Effector memory CD4-positive, alpha-beta T cell (primary cell): Measurements from ENCODE around the gene TRIP12.
"Not testable (repeated sequence)": the region's sequence is repeated elsewhere in the genome, so short reads cannot be mapped to it uniquely, and the experiment has no call there.

Source experiments
- DNase-seq, 3 donors: peaks; one replicate each; pipeline ENCODE4 v3.0.0-alpha.2; 2020
- H3K27ac ChIP-seq: 2 replicates; pipeline ENCODE4 v1.7.0; 2013; ENCODE audit warnings: mild to moderate bottlenecking, low read length, moderate library complexity; ENCODE audit not compliant: insufficient read depth, poor library complexity, severe bottlenecking
- H3K27me3 ChIP-seq: replicated peaks from 2 replicates; pipeline ENCODE4 v1.7.0; 2013; ENCODE audit warnings: mild to moderate bottlenecking, low read length; ENCODE audit not compliant: insufficient read depth, control insufficient read depth, poor library complexity, severe bottlenecking
- H3K36me3 ChIP-seq: 2 replicates; pipeline ENCODE4 v1.7.0; 2013; ENCODE audit warnings: mild to moderate bottlenecking, low read length, moderate library complexity; ENCODE audit not compliant: control insufficient read depth, insufficient read depth
- H3K4me1 ChIP-seq: 2 replicates; pipeline ENCODE4 v1.7.0; 2013; ENCODE audit warnings: low read length, mild to moderate bottlenecking; ENCODE audit not compliant: control insufficient read depth, insufficient read depth, poor library complexity, severe bottlenecking
- H3K4me3 ChIP-seq: 2 replicates; pipeline ENCODE4 v1.7.0; 2013; ENCODE audit warnings: low read length, low read depth, mild to moderate bottlenecking; ENCODE audit not compliant: insufficient read depth, poor library complexity, severe bottlenecking
- H3K9me3 ChIP-seq: 2 replicates; pipeline ENCODE4 v1.7.0; 2013; ENCODE audit warnings: mild to moderate bottlenecking, low read length, moderate library complexity; ENCODE audit not compliant: control insufficient read depth

The TRIP12 gene

DNA sequence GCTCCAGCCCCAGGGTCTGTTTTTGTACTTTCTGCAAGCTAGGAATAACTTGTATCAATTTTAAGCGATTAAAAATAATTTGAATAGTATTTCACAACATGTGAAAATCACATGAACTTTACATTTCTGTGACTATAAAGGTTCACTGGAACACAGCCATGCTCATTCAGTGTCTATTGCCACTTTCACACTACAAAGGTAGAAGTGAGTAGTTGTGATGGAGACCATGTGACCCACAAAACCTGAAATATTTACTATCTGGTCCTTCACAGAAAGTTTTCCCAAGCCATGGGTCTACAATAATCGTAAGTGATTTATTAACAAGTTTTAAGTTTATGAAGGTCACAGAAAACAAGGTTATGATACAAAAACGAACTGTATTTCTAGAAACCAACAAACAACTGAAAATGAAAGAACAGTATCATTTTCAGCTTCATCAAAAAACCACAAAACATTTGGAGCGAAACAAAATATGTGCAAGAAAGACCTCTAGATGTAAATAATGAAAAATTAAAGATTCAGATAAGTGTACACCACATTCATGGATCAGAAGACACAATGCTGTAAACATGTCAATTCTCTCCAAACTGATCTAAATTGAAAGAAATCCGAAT is 138.6 kb downstream of the TRIP12 start:
- no peaks in the 10 kb centered on the region for H3K9me3 ChIP-seq
- DNase-seq = no peak
- H3K27ac ChIP-seq = no peak overlapping the region
- H3K4me3 ChIP-seq = no peak overlapping the region
- no peaks in the 10 kb centered on the region for H3K4me1 ChIP-seq
- no peaks in the 10 kb centered on the region for H3K27me3 ChIP-seq
- H3K36me3 ChIP-seq = peaks cover 40% of the 10 kb centered on the region

GRCh38 chr2:229780856-229781773 is 140.7 kb downstream of the TRIP12 start:
- no peak for DNase-seq
- no peak overlapping the region for H3K27ac ChIP-seq
- no peaks in the 10 kb centered on the region for H3K27me3 ChIP-seq
- peaks cover under 1% of the 10 kb centered on the region for H3K4me1 ChIP-seq
- H3K9me3 ChIP-seq = no peaks in the 10 kb centered on the region
- no peak overlapping the region for H3K4me3 ChIP-seq
- H3K36me3 ChIP-seq = peaks cover 39% of the 10 kb centered on the region

DNA sequence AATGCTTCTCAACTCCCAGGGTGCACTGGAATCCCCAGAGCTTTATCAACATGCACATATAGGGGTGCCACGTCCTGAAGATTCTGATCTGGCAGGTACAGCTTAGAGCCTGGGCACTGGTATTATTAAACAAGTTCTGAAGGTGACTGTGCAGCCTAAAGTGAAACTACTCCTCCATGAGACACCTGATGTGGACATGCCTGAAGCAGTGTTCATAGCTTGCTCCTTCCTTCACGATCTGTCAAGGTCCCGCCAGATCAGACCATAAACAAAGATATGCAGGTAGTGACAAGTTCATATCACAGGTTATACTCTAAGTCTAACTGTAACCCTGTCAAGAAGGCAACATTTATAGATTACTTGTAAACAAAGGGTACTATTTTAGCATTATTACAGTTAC is 142.2 kb downstream of the TRIP12 start:
- DNase-seq = no peak
- Histone ChIP-seq H3K27me3 (no peaks in the 10 kb centered on the region), H3K4me1 (peaks cover 8% of the 10 kb centered on the region), H3K36me3 (peaks cover 34% of the 10 kb centered on the region), H3K27ac (no peak overlapping the region), H3K4me3 (no peak overlapping the region), H3K9me3 (no peaks in the 10 kb centered on the region)

DNA sequence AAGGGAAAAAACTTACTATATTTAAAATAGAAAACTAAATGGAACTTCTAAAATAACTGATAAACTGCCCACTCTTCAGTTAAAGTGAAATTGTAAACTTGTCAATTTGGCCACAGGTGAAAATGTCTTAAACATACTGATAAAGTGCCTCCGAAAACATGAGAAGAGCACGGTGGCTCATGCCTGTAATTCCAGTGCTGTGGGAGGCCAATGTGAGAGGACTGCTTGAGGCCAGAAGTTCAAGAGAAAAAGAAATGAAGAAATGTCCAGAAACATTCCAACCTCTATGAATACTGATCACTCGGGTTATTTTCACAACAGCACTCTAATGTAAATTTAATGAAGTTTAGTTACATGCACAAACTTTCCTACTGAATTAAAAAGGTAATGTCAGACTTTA is 144.1 kb downstream of the TRIP12 start:
- Histone ChIP-seq H3K4me1 (peaks cover 8% of the 10 kb centered on the region), H3K27me3 (no peaks in the 10 kb centered on the region), H3K27ac (no peak overlapping the region), H3K9me3 (no peaks in the 10 kb centered on the region), H3K36me3 (peaks cover 50% of the 10 kb centered on the region), H3K4me3 (no peak overlapping the region)
- DNase-seq = no peak

DNA sequence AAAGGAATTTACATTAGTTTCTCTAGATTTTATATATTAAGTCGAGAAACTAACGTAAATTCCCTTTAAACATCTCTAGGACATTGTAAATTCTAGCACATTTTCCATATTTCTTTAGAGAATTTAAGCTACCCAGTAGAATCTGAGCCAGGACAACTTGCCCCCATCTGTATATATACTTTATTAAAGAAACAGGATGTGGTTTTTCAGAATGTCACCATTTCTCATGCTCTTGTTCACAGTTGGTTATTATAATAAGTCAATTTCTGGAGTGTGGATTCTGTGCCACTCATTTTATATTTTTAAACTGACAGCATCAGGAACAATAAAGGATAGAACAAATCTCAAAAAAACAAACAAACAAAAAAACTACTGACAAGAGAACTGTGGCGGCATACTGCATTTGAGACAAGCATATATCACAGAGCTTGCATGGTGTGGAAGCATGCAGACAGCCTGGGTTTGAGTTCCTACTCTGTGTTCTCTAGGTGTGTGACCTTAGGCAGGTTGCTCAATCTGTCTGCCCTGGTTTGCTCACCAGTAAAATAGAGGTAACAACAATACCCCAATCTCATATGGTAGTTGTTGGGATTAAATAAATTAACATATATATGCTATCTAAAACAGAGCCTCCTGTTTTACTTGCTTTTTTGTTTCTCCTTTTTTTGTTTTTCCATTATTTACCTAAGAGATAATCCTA is 146.0 kb downstream of the TRIP12 start:
- no peak overlapping the region for H3K4me3 ChIP-seq
- peaks cover 59% of the 10 kb centered on the region for H3K36me3 ChIP-seq
- peaks cover 8% of the 10 kb centered on the region for H3K4me1 ChIP-seq
- no peak for DNase-seq
- H3K9me3 ChIP-seq = no peaks in the 10 kb centered on the region
- H3K27me3 ChIP-seq = no peaks in the 10 kb centered on the region
- no peak overlapping the region for H3K27ac ChIP-seq

GRCh38 chr2:229774237-229774636 is 147.6 kb downstream of the TRIP12 start:
- no peak overlapping the region for H3K27ac ChIP-seq
- H3K27me3 ChIP-seq = no peaks in the 10 kb centered on the region
- DNase-seq = no peak
- H3K4me3 ChIP-seq = no peak overlapping the region
- H3K9me3 ChIP-seq = no peaks in the 10 kb centered on the region
- H3K4me1 ChIP-seq = peaks cover 8% of the 10 kb centered on the region
- peaks cover 66% of the 10 kb centered on the region for H3K36me3 ChIP-seq

- H3K4me1 ChIP-seq = no peaks in the 10 kb centered on the region
- H3K27me3 ChIP-seq = no peaks in the 10 kb centered on the region
- DNase-seq = no peak
- no peak overlapping the region for H3K4me3 ChIP-seq
- H3K27ac ChIP-seq = no peak overlapping the region
- H3K36me3 ChIP-seq = peaks cover 70% of the 10 kb centered on the region
- H3K9me3 ChIP-seq = no peaks in the 10 kb centered on the region
Observed at GRCh38 chr2:229768235-229768634, 153.6 kb downstream of the TRIP12 start.

GRCh38 chr2:229765721-229766120 is 156.1 kb downstream of the TRIP12 start:
- H3K27ac ChIP-seq = no peak overlapping the region
- peaks cover 48% of the 10 kb centered on the region for H3K36me3 ChIP-seq
- H3K27me3 ChIP-seq = no peaks in the 10 kb centered on the region
- no peak for DNase-seq
- no peaks in the 10 kb centered on the region for H3K4me1 ChIP-seq
- H3K4me3 ChIP-seq = no peak overlapping the region
- no peaks in the 10 kb centered on the region for H3K9me3 ChIP-seq

- DNase-seq = no peak
- H3K27me3 ChIP-seq = no peaks in the 10 kb centered on the region
- H3K27ac ChIP-seq = no peak overlapping the region
- no peaks in the 10 kb centered on the region for H3K9me3 ChIP-seq
- H3K4me3 ChIP-seq = no peak overlapping the region
- H3K4me1 ChIP-seq = no peaks in the 10 kb centered on the region
- peaks cover 14% of the 10 kb centered on the region for H3K36me3 ChIP-seq
Observed at GRCh38 chr2:229761663-229762062, 160.1 kb downstream of the TRIP12 start.

DNA sequence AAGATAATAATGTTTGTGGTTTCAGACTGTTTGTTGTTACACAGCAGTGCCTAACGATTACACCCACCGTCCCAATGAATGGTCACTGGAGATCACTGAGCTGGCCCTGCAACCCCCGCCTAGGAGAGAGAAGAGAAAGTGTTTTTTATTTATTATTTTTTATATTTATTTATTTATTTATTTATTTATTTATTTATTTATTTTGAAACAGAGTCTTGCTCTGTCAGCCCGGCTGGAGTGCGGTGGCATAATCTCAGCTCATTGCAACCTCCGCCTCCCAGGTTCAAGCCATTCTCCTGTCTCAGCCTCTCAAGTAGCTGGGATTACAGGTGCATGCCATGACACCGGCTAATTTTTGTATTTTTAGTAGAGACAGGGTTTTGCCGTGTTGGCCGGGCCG is 164.3 kb downstream of the TRIP12 start:
- not testable (repeated sequence) for H3K27ac ChIP-seq, H3K36me3 ChIP-seq, DNase-seq, H3K27me3 ChIP-seq, H3K9me3 ChIP-seq, H3K4me1 ChIP-seq, H3K4me3 ChIP-seq
